Measurements from ENCODE around the gene CNTN5. TPM values are rescaled to one million over a fixed set of nuclear protein-coding genes. Genes with fewer than 3 reads are reported as not detected.

Gene CNTN5
- total and polyA plus RNA-seq, 2 experiments from 2014 or later, result 9.6 to 10.6 TPM

DNA sequence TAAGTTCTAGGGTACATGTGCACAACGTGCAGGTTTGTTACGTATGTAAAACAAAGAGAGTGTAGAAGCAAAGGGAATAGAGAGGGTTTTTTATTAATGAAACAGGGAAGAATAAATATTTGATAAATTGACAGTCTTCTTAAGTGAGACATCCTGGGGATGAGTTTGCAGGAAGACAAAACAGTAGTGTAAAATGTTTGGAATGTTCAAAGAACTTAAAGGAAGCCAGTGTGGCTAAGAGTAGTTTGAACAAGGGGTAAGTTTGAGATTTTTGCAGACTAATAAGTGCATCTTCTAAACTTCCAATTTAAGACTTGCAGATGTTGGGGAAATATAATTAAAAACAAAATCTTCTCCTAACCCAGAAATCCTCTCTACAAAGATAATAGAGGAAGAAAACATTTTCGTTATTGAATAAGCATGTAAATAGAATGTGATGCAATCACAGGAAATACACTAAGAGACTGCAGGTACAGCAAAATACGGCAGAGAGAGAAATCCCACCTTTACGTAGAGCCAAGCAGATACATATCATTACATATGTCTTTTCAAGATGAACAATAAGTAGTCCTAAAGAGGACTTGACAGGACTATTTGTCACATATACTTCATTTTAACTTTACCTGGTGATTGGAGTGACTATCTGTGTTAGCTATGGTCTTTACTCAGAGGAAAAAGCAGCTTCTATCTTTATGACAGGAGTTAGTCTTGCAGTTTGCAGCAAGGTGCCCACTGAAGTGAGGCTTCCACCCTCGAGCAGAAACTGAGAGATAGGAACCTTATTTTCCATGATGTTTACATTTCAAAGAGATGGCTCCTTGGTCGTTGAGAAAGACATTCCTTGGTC, 402.1 kb downstream of the CNTN5 start:
- H2AFZ ChIP-seq, result no peak overlapping the region
- TF ChIP-seq EZH2 (IDR thresholded peaks at IDR 0.05; ENCODE audit: borderline replicate concordance) (no peak), EZH2phosphoT487 (IDR thresholded peaks at IDR 0.05; ENCODE audit: low read depth, severe bottlenecking, unreplicated experiment) (no peak)
- TF ChIP-seq, protein P1, sequence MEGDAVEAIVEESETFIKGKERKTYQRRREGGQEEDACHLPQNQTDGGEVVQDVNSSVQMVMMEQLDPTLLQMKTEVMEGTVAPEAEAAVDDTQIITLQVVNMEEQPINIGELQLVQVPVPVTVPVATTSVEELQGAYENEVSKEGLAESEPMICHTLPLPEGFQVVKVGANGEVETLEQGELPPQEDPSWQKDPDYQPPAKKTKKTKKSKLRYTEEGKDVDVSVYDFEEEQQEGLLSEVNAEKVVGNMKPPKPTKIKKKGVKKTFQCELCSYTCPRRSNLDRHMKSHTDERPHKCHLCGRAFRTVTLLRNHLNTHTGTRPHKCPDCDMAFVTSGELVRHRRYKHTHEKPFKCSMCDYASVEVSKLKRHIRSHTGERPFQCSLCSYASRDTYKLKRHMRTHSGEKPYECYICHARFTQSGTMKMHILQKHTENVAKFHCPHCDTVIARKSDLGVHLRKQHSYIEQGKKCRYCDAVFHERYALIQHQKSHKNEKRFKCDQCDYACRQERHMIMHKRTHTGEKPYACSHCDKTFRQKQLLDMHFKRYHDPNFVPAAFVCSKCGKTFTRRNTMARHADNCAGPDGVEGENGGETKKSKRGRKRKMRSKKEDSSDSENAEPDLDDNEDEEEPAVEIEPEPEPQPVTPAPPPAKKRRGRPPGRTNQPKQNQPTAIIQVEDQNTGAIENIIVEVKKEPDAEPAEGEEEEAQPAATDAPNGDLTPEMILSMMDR (IDR thresholded peaks at IDR 0.05; ENCODE audit: poor library complexity), result no peak
- H3K27me3 ChIP-seq, result no peaks in the 10 kb centered on the region
- H3K36me3 ChIP-seq (replicated peaks; ENCODE audit: insufficient read depth, low read depth), result no peaks in the 10 kb centered on the region
- H3K4me2 ChIP-seq, result no peak overlapping the region
- no peak for DNase-seq (ENCODE audit: low spot score)
- no peak overlapping the region for H3K27ac ChIP-seq
- no peaks in the 10 kb centered on the region for H3K9me2 ChIP-seq (replicated peaks; ENCODE audit: insufficient read depth)
- no peaks in the 10 kb centered on the region for H3K79me2 ChIP-seq
- 37% methylated on average over 7 of the region's 7 CpGs for WGBS (ENCODE audit: low lambda C conversion rate, missing lambda C conversion rate)
- no peak overlapping the region for H3K4me3 ChIP-seq
- H4K20me1 ChIP-seq (ENCODE audit: insufficient read depth, poor library complexity, severe bottlenecking), result no peaks in the 10 kb centered on the region
- H3K4me1 ChIP-seq (ENCODE audit: insufficient read depth), result no peaks in the 10 kb centered on the region
- no peaks in the 10 kb centered on the region for H3K9me3 ChIP-seq (ENCODE audit: low read depth)

DNA sequence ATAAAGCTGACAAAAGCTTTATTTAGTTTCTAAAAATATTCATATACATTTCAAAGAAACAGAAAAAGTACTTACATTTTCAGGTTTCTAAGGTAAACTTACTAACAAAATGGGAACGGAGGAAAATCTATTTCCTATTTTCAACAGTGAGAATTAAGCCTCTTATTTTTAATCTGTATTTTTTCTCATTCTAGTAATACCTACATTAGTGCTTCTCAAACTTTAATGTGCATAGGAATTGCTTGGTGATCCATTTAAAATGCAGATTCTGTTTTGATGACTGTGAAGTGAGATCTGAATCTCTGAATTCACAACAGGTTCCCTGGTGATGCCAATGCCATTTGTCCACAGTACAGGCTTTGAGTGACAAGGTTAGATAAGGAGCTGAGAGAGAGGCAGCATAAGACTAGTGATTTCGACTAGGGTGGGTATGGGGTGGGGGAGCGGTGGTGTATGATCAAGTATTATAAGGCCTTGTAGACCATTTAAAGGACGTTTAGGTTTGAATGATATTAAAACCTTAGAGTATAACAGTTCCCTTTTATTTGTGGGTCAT, 402.8 kb downstream of the CNTN5 start:
- TF ChIP-seq, protein P1 (IDR thresholded peaks at IDR 0.05; ENCODE audit: poor library complexity), result no peak
- no peak for TF ChIP-seq EZH2phosphoT487 (IDR thresholded peaks at IDR 0.05; ENCODE audit: low read depth, severe bottlenecking, unreplicated experiment)
- no peak for TF ChIP-seq EZH2 (IDR thresholded peaks at IDR 0.05; ENCODE audit: borderline replicate concordance)
- Histone ChIP-seq H3K79me2 (no peaks in the 10 kb centered on the region), H3K4me1 (ENCODE audit: insufficient read depth) (no peaks in the 10 kb centered on the region), H3K4me3 (no peak overlapping the region), H4K20me1 (ENCODE audit: insufficient read depth, poor library complexity, severe bottlenecking) (no peaks in the 10 kb centered on the region), H3K36me3 (replicated peaks; ENCODE audit: insufficient read depth, low read depth) (no peaks in the 10 kb centered on the region), H3K4me2 (no peak overlapping the region), H3K9me3 (ENCODE audit: low read depth) (no peaks in the 10 kb centered on the region), H3K27ac (no peak overlapping the region), H3K27me3 (no peaks in the 10 kb centered on the region), H3K9me2 (replicated peaks; ENCODE audit: insufficient read depth) (no peaks in the 10 kb centered on the region), H2AFZ (no peak overlapping the region)
- DNase-seq (ENCODE audit: low spot score), result no peak
- 35% methylated on average over 4 of the region's 4 CpGs for WGBS (ENCODE audit: low lambda C conversion rate, missing lambda C conversion rate)

DNA sequence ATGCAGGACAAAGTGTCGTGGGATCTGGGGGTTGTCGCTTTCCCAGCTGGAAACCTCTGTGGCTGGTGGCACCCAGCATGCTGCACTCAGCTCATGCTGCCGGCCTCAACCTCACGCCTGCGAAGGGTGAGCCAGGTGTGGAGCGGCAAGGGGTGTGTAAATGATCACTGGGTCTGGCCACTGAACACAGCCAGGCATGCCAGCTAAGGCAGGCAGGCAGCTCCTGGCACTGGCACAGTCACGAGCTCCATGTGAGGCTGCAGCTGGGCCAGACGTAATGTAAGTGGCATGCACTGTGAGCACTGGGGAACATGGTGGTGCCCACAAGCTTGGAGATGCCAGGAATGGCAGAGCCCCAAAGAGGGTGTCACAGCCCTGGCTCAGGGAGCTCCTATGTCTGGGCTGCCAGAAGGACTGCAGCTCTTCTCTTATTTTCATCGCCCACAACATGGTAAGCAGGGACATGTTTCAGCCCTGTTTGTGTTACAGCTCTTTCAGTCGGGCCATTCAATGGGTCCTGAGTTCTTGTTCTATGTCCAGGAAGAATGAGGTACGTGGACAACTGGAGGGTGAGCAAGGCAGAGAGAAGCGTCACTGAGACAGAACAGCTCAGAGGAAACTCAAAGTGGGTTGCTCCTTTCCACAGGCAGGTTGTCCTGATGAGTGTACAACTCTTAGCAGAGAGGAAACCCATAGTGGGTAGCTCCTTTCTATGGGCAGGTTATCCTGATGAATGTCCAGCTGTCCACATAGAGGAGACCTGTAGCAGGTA, 403.8 kb downstream of the CNTN5 start:
- Histone ChIP-seq H3K79me2 (no peaks in the 10 kb centered on the region), H3K27ac (no peak overlapping the region), H3K9me2 (replicated peaks; ENCODE audit: insufficient read depth) (no peaks in the 10 kb centered on the region), H3K27me3 (no peaks in the 10 kb centered on the region), H3K36me3 (replicated peaks; ENCODE audit: insufficient read depth, low read depth) (no peaks in the 10 kb centered on the region), H2AFZ (no peak overlapping the region), H3K4me3 (no peak overlapping the region), H4K20me1 (ENCODE audit: insufficient read depth, poor library complexity, severe bottlenecking) (no peaks in the 10 kb centered on the region), H3K4me2 (no peak overlapping the region), H3K4me1 (ENCODE audit: insufficient read depth) (no peaks in the 10 kb centered on the region), H3K9me3 (ENCODE audit: low read depth) (no peaks in the 10 kb centered on the region)
- no peak for TF ChIP-seq EZH2 (IDR thresholded peaks at IDR 0.05; ENCODE audit: borderline replicate concordance)
- no peak for TF ChIP-seq EZH2phosphoT487 (IDR thresholded peaks at IDR 0.05; ENCODE audit: low read depth, severe bottlenecking, unreplicated experiment)
- no peak for DNase-seq (ENCODE audit: low spot score)
- WGBS (ENCODE audit: low lambda C conversion rate, missing lambda C conversion rate), result 87% methylated on average over 12 of the region's 12 CpGs

Data from hepatocyte (in vitro differentiated cells).